NCI-H345 treated with DMSO at 0.1 percent for 48 hours (cell line): Measurements from ENCODE around the gene JAKMIP2.
A peak's percentile ranks its signal among the peaks of the same experiment; 100 is the strongest.

ENCODE experiments used
- DNase-seq: peaks from one replicate; lab custom pipeline; 2025; ENCODE audit not compliant: unreplicated experiment; lab: John Stamatoyannopoulos, UW

Gene JAKMIP2

DNA sequence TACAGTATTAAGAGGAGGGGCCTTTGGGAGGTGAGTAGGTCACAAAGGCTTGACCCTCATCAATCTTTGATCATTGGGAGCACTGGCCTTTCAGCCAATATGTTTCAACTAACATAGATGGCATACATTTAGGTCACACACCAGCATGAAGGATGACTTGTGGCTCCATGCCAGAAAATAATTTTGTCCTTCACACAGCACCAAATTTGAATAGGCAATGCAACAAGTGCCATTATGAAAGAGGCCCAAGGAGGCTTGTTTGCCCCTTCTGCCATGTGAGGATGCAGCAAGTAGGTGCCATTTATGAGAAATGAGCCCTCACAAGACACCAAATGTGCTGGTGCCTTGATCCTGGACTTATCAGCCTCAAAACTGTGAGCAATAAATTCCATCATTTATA, 81.1 kb downstream of the JAKMIP2 start:
- no peak for DNase-seq

GRCh38 chr5:147699496-147700088, 82.9 kb downstream of the JAKMIP2 start:
- DNase-seq: no peak

DNA sequence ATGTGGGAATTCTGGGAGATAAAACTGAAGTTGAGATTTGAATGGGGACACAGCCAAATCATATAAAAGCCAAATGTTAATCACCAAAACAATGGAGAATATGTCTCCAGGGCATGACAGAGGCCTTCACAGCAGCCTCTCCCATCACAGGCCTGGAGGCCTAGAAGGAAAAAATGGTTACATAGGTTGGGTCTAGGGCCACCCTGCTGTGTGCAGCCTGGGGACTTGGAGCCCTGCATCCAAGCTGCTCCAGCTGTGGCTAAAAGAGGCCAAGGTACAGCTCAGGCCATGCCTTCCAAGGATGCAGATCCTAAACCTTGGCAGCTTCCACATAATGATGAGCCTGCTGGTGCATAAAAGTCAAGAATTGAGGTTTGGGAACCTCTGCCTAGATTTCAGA, 85.1 kb downstream of the JAKMIP2 start:
- DNase-seq: no peak

DNA sequence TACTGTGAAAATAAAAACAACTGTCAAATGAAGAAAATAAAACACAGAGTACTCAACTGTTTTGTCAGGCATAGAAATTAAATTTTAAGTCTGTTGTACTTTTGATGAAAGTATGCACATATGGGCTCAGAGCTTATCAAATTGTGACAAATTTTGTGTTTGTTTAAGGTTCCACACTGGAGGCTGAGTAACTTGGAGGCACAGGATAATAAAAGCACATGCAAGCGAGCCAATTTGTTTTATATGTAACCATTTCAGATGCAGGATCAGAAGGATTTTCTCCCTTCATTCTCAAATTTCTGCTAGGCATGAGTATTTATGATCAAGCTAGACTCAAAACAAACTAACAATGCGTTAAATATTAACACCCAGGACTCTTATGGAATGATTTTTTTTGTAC, 87.8 kb downstream of the JAKMIP2 start:
- DNase-seq: no peak

DNA sequence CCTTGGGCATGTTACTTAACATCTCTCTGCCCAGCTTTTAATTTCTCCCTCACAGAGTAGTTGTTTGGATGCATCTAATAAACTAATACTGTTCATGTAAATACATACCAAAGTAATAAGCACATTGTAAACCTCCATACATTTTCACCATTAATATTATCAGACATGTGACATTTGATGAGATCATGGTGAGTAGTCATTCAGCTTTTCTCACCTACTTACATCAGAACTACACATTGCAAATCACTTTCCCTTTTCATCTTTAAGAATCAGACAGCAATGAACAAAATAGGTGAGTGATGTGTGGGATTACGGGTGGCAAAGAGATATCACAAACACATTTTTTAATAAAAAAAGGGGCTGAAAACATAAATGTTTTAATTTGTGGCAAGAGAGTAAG, 89.3 kb downstream of the JAKMIP2 start:
- DNase-seq: no peak

DNA sequence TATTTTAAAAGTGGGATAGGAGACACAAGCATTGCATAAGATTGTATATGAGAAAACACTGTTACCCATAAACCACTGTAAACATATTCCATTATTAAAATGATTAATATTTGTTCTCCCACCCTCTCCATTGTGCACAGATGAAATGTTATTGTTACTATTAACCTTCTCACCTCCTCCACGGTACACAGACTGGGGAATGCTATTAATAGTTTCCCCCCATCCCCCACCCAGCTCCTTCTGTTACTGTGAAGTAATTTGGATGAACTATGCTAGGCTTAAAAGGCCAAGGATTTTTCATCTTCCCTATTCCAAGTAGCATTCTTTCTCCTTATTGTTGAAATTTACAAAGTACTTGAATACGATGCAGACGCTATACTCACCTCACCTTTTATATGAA, 91.4 kb downstream of the JAKMIP2 start:
- DNase-seq: no peak

DNA sequence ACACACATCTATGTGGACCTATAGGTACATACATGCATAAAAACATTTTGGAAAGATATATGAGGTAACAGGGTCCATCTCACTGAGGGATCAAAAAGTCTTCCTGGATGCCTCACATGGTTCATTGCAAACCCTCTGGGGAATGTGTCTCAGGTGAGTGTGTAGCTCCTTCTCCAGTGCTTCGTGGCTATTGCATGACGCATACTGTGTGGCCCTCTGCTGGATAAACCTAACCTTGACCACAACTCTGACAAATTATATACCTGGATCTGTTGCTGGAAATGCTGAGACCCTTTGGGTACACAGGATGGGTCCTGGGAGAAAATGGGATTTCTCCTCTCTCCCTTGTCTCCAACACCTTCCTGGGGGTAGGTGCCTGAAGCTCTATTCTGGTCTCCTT, 91.9 kb downstream of the JAKMIP2 start:
- no peak for DNase-seq

GRCh38 chr5:147689426-147689825, 93.1 kb downstream of the JAKMIP2 start:
- no peak for DNase-seq

- DNase-seq: no peak
These were observed 93.7 kb downstream of the JAKMIP2 start for GRCh38 chr5:147688656-147689356.

- no peak for DNase-seq
These were observed 95.4 kb downstream of the JAKMIP2 start for GRCh38 chr5:147687118-147687517.

DNA sequence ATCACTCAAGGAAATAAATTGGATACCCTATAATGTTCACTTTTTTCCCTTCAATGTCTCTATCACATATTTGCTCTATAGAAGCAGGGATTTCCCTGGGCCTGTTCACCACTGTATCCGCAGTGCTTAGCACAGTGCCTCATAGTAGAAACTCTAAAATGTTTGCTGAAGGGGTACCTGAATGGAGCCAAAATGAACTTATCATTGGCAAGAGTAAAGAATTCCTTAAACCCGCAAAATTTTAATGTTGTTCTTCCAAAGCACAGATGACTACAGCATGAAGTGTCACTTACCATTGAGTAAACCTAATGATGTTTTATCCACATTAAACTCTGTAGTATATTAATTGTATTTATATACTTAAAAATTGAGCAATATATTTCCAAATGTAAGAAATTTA, 96.1 kb downstream of the JAKMIP2 start:
- DNase-seq: no peak

- DNase-seq: no peak
These were observed 96.5 kb downstream of the JAKMIP2 start for GRCh38 chr5:147685993-147686392.

GRCh38 chr5:147675168-147675567, 107.4 kb downstream of the JAKMIP2 start:
- DNase-seq: no peak

DNA sequence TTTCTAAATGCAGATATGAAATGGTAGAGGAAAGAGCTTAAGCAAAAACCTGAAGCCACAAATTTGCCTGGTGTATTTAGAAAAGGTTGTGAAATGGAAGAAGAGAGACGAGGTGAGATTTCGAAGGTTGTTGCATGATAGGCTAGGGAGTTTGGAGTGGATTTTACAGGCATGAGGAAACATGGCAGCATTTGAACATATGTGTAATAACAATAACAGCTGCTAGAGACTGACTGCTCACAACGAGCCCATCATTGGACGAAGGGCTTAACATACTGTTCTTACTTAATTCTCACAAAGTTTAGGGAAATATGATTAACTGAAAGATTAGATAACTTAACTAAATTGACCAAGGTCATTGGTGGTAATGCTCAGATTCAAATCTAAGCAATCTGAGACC, 108.1 kb downstream of the JAKMIP2 start:
- DNase-seq: no peak

GRCh38 chr5:147673791-147674190, 108.7 kb downstream of the JAKMIP2 start:
- DNase-seq: no peak

GRCh38 chr5:147673266-147673665, 109.3 kb downstream of the JAKMIP2 start:
- peak; percentile 58 for DNase-seq

DNA sequence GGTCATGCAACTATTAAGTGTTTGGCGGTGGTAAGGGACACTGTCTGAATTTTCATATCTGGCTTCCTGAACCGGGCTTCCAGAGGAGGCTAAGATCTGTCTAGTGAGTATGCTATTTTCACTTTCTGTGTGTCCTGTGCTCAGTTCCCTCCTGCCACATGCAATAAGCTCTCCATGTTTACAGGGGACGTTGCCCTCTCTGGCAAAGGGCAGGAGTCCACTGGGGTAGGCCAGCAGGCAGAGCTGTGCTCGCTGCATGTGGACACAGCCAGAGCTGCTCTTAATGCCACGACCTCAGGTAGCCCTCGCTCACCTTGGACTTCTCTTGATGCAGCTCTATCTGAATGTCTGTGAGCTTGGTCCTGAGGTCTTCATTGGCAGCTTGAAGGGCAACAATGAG, 111.2 kb downstream of the JAKMIP2 start:
- DNase-seq: no peak

DNA sequence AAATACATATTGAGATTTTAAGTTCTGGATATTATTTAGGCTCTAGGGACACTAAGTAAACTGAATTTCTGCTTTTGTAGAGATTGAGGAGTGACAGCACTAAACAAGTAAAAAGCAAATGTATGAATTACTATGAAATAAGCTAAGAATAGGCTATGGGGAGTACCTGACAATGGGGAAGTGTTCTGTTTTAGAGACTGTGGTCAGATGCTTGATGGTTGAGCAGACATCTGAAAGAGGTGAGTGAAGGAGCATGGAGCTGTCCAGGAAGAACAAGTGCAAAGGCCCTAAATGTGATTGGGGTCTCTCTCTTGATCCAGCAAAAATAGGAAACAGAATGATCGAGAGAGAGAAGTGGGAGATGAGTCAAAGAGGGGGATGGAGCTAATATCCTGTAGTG, 111.7 kb downstream of the JAKMIP2 start:
- no peak for DNase-seq

GRCh38 chr5:147669169-147669869, 113.2 kb downstream of the JAKMIP2 start:
- DNase-seq: no peak

DNA sequence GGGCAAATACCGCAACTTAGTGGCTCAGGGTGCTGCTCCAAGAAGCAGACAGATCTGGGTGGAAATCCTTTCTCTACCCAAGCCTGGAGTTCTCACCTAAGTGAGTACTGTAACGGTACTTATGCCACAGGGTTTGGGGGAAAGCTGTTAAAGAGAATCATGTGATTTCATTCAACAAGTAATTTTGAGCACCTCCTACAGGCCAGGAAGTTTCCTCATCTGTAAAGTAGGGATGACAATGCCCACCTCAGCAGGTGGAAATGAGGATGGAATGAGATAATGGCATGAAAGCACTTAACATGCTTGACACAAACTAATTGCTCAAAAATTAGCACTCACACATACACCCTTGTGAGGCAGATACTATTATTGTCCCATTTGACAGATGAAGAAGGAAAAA, 114.1 kb downstream of the JAKMIP2 start:
- no peak for DNase-seq

DNA sequence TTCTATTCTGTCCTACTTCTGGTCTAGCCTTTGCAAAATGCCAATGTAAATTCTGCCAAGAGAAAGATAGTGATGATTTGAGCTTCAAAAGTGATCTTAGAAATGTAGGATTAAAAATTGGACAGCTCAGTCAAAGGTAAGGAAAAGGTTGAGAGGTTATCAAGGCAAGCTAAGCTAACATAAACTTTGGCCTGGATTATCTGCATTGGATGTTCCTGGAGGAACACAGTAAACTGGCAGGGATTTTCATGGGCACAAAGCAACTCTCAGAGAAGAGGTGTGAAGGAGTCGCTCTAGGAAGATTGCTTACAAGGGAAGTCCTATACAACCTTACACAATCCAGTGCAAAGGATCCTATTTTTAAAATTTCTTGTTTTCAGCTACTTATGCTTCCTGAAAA, 115.2 kb downstream of the JAKMIP2 start:
- no peak for DNase-seq

DNA sequence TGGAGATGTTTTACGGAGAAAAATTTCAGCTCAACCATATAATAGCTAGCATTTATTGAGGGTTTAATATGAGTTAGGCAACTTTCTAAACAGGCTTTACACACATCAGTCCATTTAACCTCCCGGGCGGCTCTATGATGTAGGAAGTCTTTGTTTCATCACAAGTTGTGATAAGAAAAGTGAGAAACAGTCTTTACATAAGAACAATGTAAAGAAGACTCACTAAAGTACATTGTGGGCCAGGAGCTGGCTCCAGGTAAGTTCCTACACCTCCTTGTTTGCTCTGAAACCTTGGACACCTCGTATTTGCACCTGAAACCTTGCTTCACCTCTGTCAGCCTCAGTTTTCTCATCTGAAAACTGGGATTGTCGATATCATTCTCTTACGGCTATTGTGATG, 116.1 kb downstream of the JAKMIP2 start:
- DNase-seq: no peak
